B cell (primary cell): ENCODE results near the gene CFAP251.

Experiments used
- CTCF ChIP-seq: fragments of 200-600 bp; IDR thresholded peaks from one replicate; pipeline ENCODE4 v1.8.0; 2022; ENCODE audit warnings: antibody characterized with exemption, mild to moderate bottlenecking
- EZH2 ChIP-seq: IDR thresholded peaks from 2 replicates; pipeline ENCODE4 v1.6.1; 2012; ENCODE audit warnings: borderline replicate concordance, low read depth, mild to moderate bottlenecking, moderate library complexity, low read length; ENCODE audit not compliant: insufficient read depth, poor library complexity, severe bottlenecking

DNA sequence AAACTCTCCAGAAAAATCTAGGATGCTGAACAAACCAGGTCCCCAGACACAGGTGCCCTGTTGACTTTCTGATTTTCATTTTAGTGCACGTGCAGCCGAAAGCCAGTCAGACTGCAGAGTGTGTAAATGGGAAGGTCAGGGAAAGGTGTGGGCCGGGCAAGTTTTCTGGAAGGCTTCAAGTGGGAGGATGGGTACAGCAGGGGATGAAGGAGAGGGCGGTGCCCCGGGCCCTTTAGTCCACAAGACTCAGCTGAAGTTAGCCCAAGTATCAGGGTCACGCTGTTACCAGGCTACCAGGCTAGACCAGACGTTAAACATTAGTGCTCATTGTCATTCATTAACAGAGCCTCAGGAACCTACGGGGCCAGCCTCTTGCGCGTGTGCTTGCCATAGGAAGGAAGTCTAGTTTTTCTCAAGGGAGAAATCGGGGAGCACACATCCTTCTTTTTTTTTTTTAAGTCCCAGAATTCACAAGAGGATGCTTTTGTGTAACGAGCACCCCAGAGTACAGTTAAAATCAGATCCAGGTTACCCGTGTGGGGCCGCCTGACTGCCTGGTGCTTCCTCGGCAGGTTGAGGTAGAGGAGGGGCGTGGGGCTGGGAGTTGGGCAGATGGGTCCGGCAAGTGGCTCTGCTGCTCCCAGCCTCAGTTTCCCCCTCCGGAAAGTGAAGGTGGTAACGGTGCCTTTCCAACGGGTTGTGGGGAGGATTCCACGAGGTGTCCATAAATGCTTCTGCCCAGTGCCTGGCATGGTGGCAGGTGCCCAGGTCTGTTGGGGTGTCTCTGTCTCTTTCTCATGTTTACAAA, 122.4 kb downstream of the CFAP251 start:
- TF ChIP-seq CTCF (no peak), EZH2 (no peak)
